CD4-positive, alpha-beta T cell treated with Interleukin-17A for 4 hours (primary cell): ENCODE data around the gene PADI3.

ENCODE experiments used
- DNase-seq: peaks from one replicate; pipeline ENCODE4 v3.0.0-alpha.2; 2020; ENCODE audit warnings: mixed read lengths

The PADI3 gene, protein sequence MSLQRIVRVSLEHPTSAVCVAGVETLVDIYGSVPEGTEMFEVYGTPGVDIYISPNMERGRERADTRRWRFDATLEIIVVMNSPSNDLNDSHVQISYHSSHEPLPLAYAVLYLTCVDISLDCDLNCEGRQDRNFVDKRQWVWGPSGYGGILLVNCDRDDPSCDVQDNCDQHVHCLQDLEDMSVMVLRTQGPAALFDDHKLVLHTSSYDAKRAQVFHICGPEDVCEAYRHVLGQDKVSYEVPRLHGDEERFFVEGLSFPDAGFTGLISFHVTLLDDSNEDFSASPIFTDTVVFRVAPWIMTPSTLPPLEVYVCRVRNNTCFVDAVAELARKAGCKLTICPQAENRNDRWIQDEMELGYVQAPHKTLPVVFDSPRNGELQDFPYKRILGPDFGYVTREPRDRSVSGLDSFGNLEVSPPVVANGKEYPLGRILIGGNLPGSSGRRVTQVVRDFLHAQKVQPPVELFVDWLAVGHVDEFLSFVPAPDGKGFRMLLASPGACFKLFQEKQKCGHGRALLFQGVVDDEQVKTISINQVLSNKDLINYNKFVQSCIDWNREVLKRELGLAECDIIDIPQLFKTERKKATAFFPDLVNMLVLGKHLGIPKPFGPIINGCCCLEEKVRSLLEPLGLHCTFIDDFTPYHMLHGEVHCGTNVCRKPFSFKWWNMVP

DNA sequence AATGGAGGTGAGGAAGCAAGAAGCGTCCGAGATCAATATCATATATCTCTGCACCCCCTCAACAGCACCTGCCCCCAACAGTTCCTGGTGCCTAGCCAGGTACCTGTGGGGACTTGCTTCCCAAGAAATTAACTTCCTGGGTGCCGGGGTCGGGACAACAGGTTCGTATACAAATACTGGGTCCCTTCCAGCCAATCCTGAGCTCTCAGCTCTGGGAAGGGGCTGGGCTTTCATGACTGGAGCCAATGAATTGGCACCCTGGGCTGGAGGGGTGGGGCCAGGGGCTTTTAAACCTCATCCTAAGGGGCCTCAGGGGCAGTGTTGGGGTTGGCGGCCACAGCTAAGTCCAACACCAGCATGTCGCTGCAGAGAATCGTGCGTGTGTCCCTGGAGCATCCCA, at the start of gene PADI3:
Gene PADI3 (plus strand): TSS at position 318 of the 400 bp plus-strand sequence. CDS start 40 bp downstream, at position 358.
- no peak for DNase-seq

- no peak for DNase-seq
These were observed 49.4 kb upstream of the PADI3 start for GRCh38 chr1:17199267-17200044.

DNA sequence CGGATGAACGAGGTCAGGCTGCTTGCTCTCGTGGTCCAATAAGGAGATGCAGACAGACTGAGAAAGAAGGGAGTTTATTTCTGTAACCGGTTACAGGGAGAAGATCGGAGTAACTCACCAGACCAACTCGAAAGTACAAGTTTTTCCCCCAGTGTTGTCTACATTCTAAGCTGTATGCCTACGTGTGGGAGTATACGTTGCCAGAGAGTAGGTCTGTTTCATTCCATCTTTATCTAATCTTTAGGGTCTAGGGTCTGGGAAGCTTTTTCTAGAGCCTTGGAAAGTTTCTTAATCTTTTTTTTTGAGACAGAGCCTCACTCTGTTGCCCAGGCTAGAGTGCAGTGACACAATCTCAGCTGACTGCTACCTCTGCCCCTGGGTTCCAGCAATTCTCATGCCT, 48.7 kb upstream of the PADI3 start:
- DNase-seq: no peak

DNA sequence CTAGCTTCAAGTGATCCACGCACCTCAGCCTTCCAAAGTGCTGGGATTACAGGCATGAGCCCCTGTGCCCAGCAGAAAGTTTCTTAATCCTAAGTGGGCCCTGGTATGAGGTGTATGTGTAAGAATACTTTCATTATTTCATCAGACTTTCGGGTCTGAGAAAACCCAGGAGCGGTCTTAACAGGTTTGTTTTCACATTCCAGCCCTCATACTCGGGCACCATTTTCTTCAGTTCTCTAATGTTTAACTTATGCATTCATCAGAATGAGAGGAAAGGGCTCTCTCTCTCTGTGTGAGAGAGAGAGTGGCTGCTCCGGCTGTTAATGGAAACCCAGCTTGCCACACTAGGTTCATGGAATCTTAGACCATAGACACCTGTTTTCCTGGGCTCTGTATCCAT, 48.1 kb upstream of the PADI3 start:
- no peak for DNase-seq

DNA sequence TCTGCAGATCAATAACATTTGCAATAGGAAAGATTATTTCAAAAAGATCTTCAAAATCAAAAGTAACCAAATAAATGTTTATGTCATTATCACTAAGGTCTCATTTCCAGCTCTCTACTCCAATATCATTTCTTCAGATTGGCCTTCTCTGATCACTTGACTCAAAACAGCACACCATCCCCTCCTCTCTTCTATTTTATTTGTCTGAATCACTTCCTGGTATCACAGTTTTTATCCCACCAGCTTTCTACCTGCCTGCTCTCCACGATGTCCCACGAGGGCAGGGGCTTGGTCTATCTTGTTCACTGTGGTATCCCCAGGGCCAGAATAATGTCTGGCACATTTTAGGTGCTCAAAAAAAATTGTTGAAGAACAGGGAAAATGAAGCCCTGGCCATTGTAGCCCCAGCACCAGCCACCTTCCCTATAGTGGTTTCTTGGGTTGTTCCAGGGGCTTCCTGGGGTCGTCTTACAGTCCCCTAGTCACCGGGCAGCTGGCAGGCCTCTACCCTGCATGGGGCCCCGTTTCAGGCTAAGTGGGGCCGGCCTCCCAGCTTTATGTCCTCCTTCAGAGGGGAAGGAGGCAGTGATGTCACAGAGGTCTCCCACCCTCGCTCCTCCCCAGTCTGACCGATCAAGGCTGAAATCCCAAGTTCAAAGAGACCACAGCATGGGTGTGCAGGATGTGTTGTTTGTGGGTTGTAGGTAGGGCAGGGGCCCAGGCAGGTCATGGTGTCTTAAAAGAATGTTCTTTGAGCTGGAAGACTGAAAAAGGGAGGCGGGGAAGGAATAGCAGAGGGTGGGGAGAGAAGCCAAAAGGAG, 47.5 kb upstream of the PADI3 start:
- DNase-seq: peak; percentile 50

DNA sequence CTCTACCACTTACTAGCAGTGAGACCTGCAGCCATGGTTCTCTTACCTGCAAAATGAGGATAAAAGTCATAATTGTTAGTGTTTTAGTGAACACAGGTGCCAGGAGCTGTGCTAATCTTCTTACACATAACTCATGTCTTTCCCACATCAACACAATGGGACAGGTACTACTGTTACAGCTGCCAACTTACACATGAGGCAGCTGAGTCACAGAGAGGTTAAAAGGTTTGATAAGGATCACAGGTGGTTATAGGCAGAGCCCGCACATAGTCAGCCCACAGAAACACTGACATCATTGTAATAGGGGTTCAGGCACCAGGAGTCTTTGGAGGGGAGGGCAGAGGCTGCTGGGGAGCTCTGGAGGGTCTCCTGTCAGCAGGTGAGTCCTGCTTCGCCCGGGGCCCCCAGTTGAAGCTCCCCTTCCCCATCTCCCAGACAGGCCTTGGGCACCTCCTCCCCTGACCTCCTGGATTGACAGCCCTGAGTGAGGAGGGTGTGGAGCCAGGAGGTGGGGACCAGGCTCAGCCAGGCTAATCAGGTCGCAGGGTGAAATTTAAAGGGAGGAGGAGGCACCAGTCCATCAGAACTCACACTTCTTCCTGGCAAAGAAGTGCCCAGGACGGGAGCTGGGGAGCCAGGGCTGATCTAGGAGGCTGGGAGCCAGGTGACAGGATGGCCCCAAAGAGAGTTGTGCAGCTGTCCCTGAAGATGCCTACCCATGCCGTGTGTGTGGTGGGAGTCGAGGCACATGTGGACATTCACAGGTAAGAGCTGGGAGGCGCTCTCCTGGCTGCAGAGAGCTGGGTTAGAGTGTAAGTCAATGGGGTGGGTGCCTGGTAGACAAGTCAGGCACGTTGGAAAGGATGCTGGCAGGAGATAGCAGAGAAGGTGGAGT, 44.1 kb upstream of the PADI3 start, which contains the start of gene PADI1:
Gene PADI1 (plus strand): TSS at position 583 of the 895 bp plus-strand sequence. CDS start 90 bp downstream, at position 673.
- no peak for DNase-seq

DNA sequence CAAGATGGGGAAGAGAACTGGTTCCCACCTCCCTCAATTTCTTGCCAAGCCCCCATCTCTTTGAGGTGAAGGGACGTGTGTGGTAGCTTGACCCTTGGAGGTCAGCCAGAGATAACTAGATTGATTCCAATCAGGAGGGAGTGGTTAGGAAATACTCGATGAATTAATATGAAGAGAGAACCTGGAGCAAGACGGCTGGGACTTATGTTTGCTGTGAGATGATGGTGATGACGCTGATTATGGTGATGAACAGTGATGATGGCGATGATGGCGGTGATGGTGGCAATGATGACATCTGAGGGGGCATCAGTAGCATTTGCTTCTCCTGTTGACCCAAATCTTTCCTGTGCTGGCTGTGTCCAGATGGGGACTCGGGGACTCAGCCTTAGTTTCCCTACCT, 43.2 kb upstream of the PADI3 start:
- no peak for DNase-seq

GRCh38 chr1:17206196-17206595, 42.7 kb upstream of the PADI3 start:
- no peak for DNase-seq

- DNase-seq: no peak
These were observed 41.9 kb upstream of the PADI3 start for GRCh38 chr1:17207046-17207445.

GRCh38 chr1:17207540-17207939, 41.4 kb upstream of the PADI3 start:
- DNase-seq: no peak

- DNase-seq: peak; percentile 50
These were observed 40.9 kb upstream of the PADI3 start for GRCh38 chr1:17207966-17208418.

GRCh38 chr1:17208546-17208945, 40.4 kb upstream of the PADI3 start:
- DNase-seq: no peak

DNA sequence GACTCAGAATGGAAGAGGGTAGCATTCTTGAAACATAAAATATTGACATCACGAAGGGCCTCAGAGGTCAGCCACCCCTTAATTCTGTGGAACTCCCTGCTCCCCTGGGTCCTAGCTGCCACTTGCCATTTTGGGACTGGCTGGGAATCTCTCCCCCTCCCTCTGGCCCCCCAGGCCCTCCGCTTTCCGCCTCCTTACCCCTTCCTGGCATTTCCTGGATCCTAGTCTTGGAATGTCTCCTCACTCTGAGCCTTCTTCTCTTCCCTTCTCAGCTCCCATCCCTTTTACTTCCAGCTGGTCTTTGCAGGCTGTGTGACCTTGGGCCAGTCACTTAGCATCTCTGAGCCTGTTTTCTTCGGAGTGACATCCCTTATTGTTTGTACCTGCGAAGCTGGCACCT, 39.5 kb upstream of the PADI3 start:
- no peak for DNase-seq

DNA sequence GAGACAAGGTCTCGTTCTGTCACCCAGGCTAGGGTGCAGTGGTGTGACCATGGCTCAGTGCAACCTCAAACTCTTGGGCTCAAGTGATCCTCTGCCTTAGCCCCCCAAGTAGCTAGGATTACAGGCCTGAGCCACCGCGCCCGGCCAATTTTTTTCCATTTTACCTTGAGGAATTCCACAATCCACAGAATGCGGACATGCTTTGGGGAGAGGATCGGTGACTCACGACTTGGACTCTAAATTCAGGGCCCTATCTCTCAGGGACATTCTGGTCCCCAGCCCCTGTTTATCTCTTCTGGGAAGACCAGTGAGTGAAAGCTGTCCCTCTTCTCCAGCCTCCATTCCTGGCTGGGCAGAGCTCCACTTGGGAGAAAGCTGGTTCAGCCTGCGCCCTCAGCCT, 38.7 kb upstream of the PADI3 start:
- no peak for DNase-seq

DNA sequence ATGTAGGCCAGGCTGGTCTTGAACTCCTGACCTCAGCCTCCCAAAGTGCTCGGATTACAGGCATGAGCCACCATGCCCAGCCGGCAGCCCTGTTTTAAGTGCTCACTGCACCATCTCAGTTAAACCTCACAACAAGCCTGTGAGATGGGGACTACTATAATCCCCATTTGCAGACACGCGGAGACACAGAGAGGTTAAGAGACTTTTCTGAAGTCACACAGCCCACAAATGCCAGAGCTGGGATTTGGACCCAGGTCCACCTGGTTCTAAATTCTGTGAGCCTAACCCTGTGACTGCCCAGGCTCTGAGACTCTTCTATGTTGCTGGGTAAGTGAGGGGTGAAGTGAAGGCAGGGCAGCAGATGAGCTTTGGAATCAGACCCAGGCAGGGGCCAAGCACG, 37.5 kb upstream of the PADI3 start:
- DNase-seq: no peak

DNA sequence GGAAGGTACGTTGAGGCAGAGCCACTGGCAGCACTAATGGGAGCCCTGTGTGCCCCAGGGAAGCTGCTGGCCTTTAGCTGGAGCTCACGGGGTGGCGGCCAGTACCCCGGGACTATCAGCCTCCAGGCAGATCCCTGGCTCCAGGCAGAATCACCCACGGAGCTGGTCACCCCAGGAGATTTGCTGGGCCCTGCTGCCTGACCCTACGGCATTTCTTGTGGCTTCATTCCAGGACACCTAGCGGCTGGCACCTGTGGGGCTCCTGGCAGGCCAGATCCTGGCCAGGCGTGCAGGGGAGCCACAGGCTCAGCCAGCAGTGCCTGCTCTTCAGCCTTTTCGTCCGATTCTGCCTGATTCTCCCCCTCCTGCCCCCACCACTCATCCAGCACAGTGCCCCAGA, 36.9 kb upstream of the PADI3 start:
- DNase-seq: no peak

GRCh38 chr1:17212487-17213121, 36.3 kb upstream of the PADI3 start:
- peak; percentile 82 for DNase-seq

- DNase-seq: no peak
These were observed 35.6 kb upstream of the PADI3 start for GRCh38 chr1:17213148-17213781.

DNA sequence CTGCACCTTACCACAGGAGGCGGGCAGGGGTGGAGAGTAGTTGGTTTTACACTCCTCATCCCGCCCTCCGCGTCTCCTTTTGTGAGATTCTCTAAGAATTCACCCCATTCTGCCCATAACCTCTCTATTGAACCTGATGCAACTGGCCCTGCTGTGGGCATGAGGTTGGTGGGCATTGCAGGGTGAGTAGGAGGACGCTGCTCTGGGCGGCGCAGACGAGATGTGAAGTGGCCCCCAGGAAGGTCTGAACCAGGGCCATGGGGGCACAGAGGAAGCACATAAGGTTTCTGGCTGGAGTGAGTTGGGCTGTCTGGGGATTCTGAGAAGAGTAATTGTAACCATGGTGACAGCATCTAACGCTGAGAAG, 35.1 kb upstream of the PADI3 start:
- no peak for DNase-seq

DNA sequence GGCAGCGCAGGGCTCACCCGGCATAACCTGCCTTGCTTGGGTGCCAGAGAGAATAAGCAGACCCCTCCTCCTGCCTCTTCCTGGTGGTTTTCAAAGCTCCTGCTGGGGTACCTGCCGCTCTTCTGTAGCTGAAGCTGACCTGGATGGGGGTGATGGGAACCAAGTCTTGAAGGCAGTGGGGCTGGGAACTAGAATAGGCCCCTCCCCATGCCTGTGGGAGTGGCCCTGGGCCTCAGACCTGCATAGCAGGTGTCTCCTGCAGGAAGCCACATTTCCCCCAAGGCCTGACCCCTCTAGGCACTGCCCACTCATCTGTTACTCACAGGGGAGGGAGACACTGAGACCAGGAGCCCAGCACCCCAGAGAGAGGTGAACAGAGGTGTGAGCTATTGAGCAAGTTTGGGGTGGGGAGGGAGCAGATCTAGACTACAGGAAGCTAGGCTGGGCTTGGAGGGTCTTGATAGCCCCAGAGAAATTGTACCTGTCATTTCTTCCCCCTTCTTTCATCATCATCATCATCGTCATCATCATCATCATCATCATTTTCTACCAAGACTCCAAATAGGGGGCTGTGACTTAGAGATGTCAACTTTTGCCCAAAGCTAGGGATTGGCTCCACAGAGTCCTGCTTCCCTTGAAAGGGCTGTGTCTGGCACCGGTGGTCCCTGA, 33.9 kb upstream of the PADI3 start:
- no peak for DNase-seq
